Endometrial microvascular endothelial cells (primary cell): ENCODE measurements around the gene TTC21B. TPM values are rescaled to one million over a fixed set of nuclear protein-coding genes. Genes with fewer than 3 reads are reported as not detected.

Experiments used
- in situ Hi-C: cut with HindIII; loops from 2 replicates; pipeline ENCODE4 v1.10.0; 2017; ENCODE audit warnings: low sequenced_read_pairs, low pct_unique_long_range_greater_than_20kb; ENCODE audit errors: inconsistent ontology term
- total RNA-seq: library from RNA; depleted of rRNA; stranded (reverse); fragments of >200 nt; gene quantifications from one replicate; pipeline ENCODE4 v1.2.3, GENCODE V29; 2015; ENCODE audit errors: inconsistent ontology term

TTC21B gene
- total RNA-seq, 1 donor from 2014 or later, result 15.6 TPM

- in situ Hi-C loops, result no loop called here
Observed at GRCh38 chr2:165933211-165933910, 20.2 kb downstream of the TTC21B start.

GRCh38 chr2:165927774-165928173 lies 25.8 kb downstream of the TTC21B start:
- in situ Hi-C loops, result no loop called here

GRCh38 chr2:165927353-165927752 lies 26.2 kb downstream of the TTC21B start:
- in situ Hi-C loops, result no loop called here

- in situ Hi-C loops, result no loop called here
Observed at GRCh38 chr2:165924946-165925345, 28.6 kb downstream of the TTC21B start.

GRCh38 chr2:165920748-165921147 lies 32.8 kb downstream of the TTC21B start:
- in situ Hi-C loops, result no loop called here

GRCh38 chr2:165913636-165914035 lies 39.9 kb downstream of the TTC21B start:
- in situ Hi-C loops, result no loop called here

- in situ Hi-C loops, result no loop called here
Observed at GRCh38 chr2:165911981-165912380, 41.6 kb downstream of the TTC21B start.

- in situ Hi-C loops, result no loop called here
Observed at GRCh38 chr2:165911231-165911630, 42.3 kb downstream of the TTC21B start.

- in situ Hi-C loops, result no loop called here
Observed at GRCh38 chr2:165909466-165909865, 44.1 kb downstream of the TTC21B start.

GRCh38 chr2:165905854-165906253 lies 47.7 kb downstream of the TTC21B start:
- in situ Hi-C loops, result no loop called here

- in situ Hi-C loops, result no loop called here
Observed at GRCh38 chr2:165905269-165905668, 48.3 kb downstream of the TTC21B start.

GRCh38 chr2:165904432-165904831 lies 49.1 kb downstream of the TTC21B start:
- in situ Hi-C loops, result no loop called here

GRCh38 chr2:165903406-165903805 lies 50.2 kb downstream of the TTC21B start:
- in situ Hi-C loops, result no loop called here

- in situ Hi-C loops, result no loop called here
Observed at GRCh38 chr2:165902934-165903333, 50.6 kb downstream of the TTC21B start.

GRCh38 chr2:165901620-165902298 lies 51.8 kb downstream of the TTC21B start:
- in situ Hi-C loops, result no loop called here

- in situ Hi-C loops, result no loop called here
Observed at GRCh38 chr2:165899311-165899710, 54.3 kb downstream of the TTC21B start.

GRCh38 chr2:165898381-165898780 lies 55.2 kb downstream of the TTC21B start:
- in situ Hi-C loops, result no loop called here

GRCh38 chr2:165897726-165898125 lies 55.9 kb downstream of the TTC21B start:
- in situ Hi-C loops, result no loop called here

- in situ Hi-C loops, result no loop called here
Observed at GRCh38 chr2:165897074-165897473, 56.5 kb downstream of the TTC21B start.

- in situ Hi-C loops, result no loop called here
Observed at GRCh38 chr2:165895974-165896373, 57.6 kb downstream of the TTC21B start.

GRCh38 chr2:165893556-165893955 lies 60.0 kb downstream of the TTC21B start:
- in situ Hi-C loops, result no loop called here
